Colonic mucosa (tissue), 4 donors: ENCODE data around the gene TATDN3. TPM values are rescaled to one million over a fixed set of nuclear protein-coding genes. Genes with fewer than 3 reads are reported as not detected.
A peak's percentile ranks its signal among the peaks of the same experiment; 100 is the strongest.
"Not testable (repeated sequence)": the region's sequence is repeated elsewhere in the genome, so short reads cannot be mapped to it uniquely, and the experiment has no call there.

Experiments used
- DNase-seq: peaks from one replicate; pipeline ENCODE4 v3.0.0-alpha.2; 2020
- H3K27ac ChIP-seq: fragments of 200-600 bp; one replicate; pipeline ENCODE4 v1.8.0; 2021
- H3K27me3 ChIP-seq: fragments of 200-600 bp; one replicate; pipeline ENCODE4 v1.8.0; 2021
- H3K36me3 ChIP-seq: fragments of 200-600 bp; one replicate; pipeline ENCODE4 v1.8.0; 2021
- H3K4me1 ChIP-seq: fragments of 200-600 bp; one replicate; pipeline ENCODE4 v1.8.0; 2021; ENCODE audit warnings: mild to moderate bottlenecking
- H3K4me3 ChIP-seq: fragments of 200-600 bp; one replicate; pipeline ENCODE4 v1.8.0; 2021
- H3K9ac ChIP-seq, 2 donors: one replicate each; pipeline ENCODE4 v1.7.0; 2013; ENCODE audit warnings: control low read depth in 2 of 2, low read depth in 2 of 2, low read length in 2 of 2
- H3K9me3 ChIP-seq: fragments of 200-600 bp; one replicate; pipeline ENCODE4 v1.8.0; 2021
- CTCF ChIP-seq: fragments of 200-600 bp; IDR thresholded peaks from one replicate; pipeline ENCODE4 v1.8.0; 2022; ENCODE audit warnings: antibody characterized with exemption, mild to moderate bottlenecking
- intact Hi-C: fragments of 100-400 bp; cut with DNase I; formaldehyde crosslinking; loops from one replicate; pipeline ENCODE4 v1.14.1; 2022
- total RNA-seq, 2 donors: library from RNA; stranded (reverse); fragmentation: NEBNext Ultra II Directional in 1 of 2; extraction: Animal tissue kit (Norgen Biotek cat#: 25700) in 1 of 2; gene quantifications; one replicate each; pipeline ENCODE4 v1.2.1, GENCODE V29; 2021
- donor health status: healthy.
- donor health status: DM: no; HTN: no; CAD: no.
- donor health status: DM: no; HTN: no; CAD: no.

The TATDN3 gene
- total RNA-seq, 2 donors from 2014 or later = 8.6 to 9.5 TPM

GRCh38 chr1:212777151-212777550 is 14.5 kb upstream of the TATDN3 start:
- TF ChIP-seq CTCF = no peak
- Histone ChIP-seq H3K9me3 (no peaks in the 10 kb centered on the region), H3K4me3 (no peak overlapping the region), H3K4me1 (no peaks in the 10 kb centered on the region), H3K36me3 (no peaks in the 10 kb centered on the region), H3K27ac (no peak overlapping the region), H3K9ac (no peak overlapping the region), H3K27me3 (no peaks in the 10 kb centered on the region)
- DNase-seq = no peak
- intact Hi-C loops = no loop called here

- H3K9me3 ChIP-seq, H3K36me3 ChIP-seq, DNase-seq, intact Hi-C loops, H3K4me3 ChIP-seq, H3K9ac ChIP-seq, H3K27ac ChIP-seq, H3K27me3 ChIP-seq, H3K4me1 ChIP-seq: not testable (repeated sequence)
These were observed 12.6 kb upstream of the TATDN3 start for GRCh38 chr1:212779086-212779485.

- no peaks in the 10 kb centered on the region for H3K27me3 ChIP-seq
- no peaks in the 10 kb centered on the region for H3K36me3 ChIP-seq
- no peak overlapping the region for H3K9ac ChIP-seq
- no peak overlapping the region for H3K27ac ChIP-seq
- DNase-seq = no peak
- TF ChIP-seq CTCF = no peak
- no peak overlapping the region for H3K4me3 ChIP-seq
- no peaks in the 10 kb centered on the region for H3K9me3 ChIP-seq
- no peaks in the 10 kb centered on the region for H3K4me1 ChIP-seq
- intact Hi-C loops = loop anchor here (5.0 to 10.0 kb wide), 2 partner anchors 113 to 326 kb away; no protein-coding TSS in a partner anchor
These were observed 10.9 kb upstream of the TATDN3 start for GRCh38 chr1:212780759-212781158.

GRCh38 chr1:212781225-212781624 is 10.5 kb upstream of the TATDN3 start:
- no peak for DNase-seq
- Histone ChIP-seq H3K9me3 (no peaks in the 10 kb centered on the region), H3K27me3 (no peaks in the 10 kb centered on the region), H3K27ac (no peak overlapping the region), H3K9ac (no peak overlapping the region), H3K36me3 (peaks cover under 1% of the 10 kb centered on the region), H3K4me3 (no peak overlapping the region), H3K4me1 (no peaks in the 10 kb centered on the region)
- intact Hi-C loops = loop anchor here (5.0 to 10.0 kb wide), 2 partner anchors 114 to 326 kb away; no protein-coding TSS in a partner anchor
- TF ChIP-seq CTCF = no peak

- intact Hi-C loops = loop anchor here (5.0 to 10.0 kb wide), 2 partner anchors 115 to 328 kb away; no protein-coding TSS in a partner anchor
- Histone ChIP-seq H3K27me3 (no peaks in the 10 kb centered on the region), H3K36me3 (peaks cover 5% of the 10 kb centered on the region), H3K4me1 (no peaks in the 10 kb centered on the region), H3K27ac (no peak overlapping the region), H3K9ac (no peak overlapping the region), H3K4me3 (no peak overlapping the region), H3K9me3 (no peaks in the 10 kb centered on the region)
- DNase-seq = no peak
- TF ChIP-seq CTCF = peak; percentile 62
These were observed 9.1 kb upstream of the TATDN3 start for GRCh38 chr1:212782422-212783154.

DNA sequence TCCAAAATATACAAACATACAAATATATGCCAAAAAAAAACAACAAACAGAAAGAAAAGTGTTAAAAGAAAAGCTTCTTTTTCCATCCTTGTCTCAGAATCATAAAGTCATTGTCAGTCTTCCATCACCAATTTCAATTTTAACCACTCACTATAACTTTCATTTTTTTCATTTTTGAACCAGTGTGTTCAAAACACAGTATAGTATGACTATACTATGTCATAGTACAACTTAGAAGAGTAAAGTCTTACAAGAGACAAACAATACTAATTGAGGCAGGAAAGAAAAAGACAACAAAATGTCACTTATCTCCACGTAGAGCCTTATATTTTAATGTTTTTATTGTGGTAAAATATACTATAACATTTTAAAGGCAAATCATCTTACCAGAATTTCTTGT is 7.7 kb upstream of the TATDN3 start:
- no peaks in the 10 kb centered on the region for H3K27me3 ChIP-seq
- intact Hi-C loops = loop anchor here (5.0 to 10.0 kb wide), 2 partner anchors 117 to 329 kb away; no protein-coding TSS in a partner anchor

More for the DNA sequence above, 7.7 kb upstream of the TATDN3 start:
- peaks cover 5% of the 10 kb centered on the region for H3K36me3 ChIP-seq
- DNase-seq = no peak
- H3K27ac ChIP-seq = no peak overlapping the region
- H3K9me3 ChIP-seq = no peaks in the 10 kb centered on the region
- H3K4me3 ChIP-seq = no peak overlapping the region
- no peak overlapping the region for H3K9ac ChIP-seq
- TF ChIP-seq CTCF = no peak
- H3K4me1 ChIP-seq = no peaks in the 10 kb centered on the region
